Upper lobe of right lung (tissue), 1 donor: ENCODE data around the gene SLCO1C1. TPM values are rescaled to one million over a fixed set of nuclear protein-coding genes. Genes with fewer than 3 reads are reported as not detected.

ENCODE experiments used
- ATAC-seq: fragments of 200-7000 bp; cut with Tn5 transposase; one replicate; pipeline ENCODE4 v1.9.1; 2020; ENCODE audit warnings: mild to moderate bottlenecking, moderate library complexity
- DNase-seq: peaks from one replicate; pipeline ENCODE4 v3.0.0-alpha.2; 2020
- H3K27ac ChIP-seq: fragments of 200-600 bp; one replicate; pipeline ENCODE4 v1.8.0; 2022
- H3K27me3 ChIP-seq: fragments of 200-600 bp; one replicate; pipeline ENCODE4 v1.8.0; 2022; ENCODE audit warnings: mild to moderate bottlenecking
- H3K36me3 ChIP-seq: fragments of 200-600 bp; one replicate; pipeline ENCODE4 v1.8.0; 2022
- H3K4me1 ChIP-seq: fragments of 200-600 bp; one replicate; pipeline ENCODE4 v1.8.0; 2022
- H3K4me3 ChIP-seq: fragments of 200-600 bp; one replicate; pipeline ENCODE4 v1.8.0; 2022; ENCODE audit warnings: mild to moderate bottlenecking
- H3K9me3 ChIP-seq: fragments of 200-600 bp; one replicate; pipeline ENCODE4 v1.8.0; 2022
- CTCF ChIP-seq: fragments of 200-600 bp; IDR thresholded peaks from one replicate; pipeline ENCODE4 v1.8.0; 2022; ENCODE audit warnings: antibody characterized with exemption
- intact Hi-C: fragments of 100-400 bp; cut with DNase I; formaldehyde crosslinking; loops from one replicate; pipeline ENCODE4 v1.11.0; 2022
- total RNA-seq: library from RNA; stranded (reverse); fragmentation: NEBNext Ultra II Directional; extraction: Animal tissue kit (Norgen Biotek cat#: 25700); gene quantifications from one replicate; pipeline ENCODE4 v1.2.1, GENCODE V29; 2021
- donor health status: DM: no; HTN: yes; CAD: no; lungs with severe emphysema.

SLCO1C1 gene
- total RNA-seq, 1 donor from 2014 or later, result 0.96 TPM

GRCh38 chr12:20800160-20800559 is 105.0 kb downstream of the SLCO1C1 start:
- intact Hi-C loops, result no loop called here
- ATAC-seq, result no peak
- Histone ChIP-seq H3K27me3 (no peaks in the 10 kb centered on the region), H3K4me3 (no peak overlapping the region), H3K27ac (no peak overlapping the region), H3K4me1 (no peaks in the 10 kb centered on the region), H3K9me3 (no peaks in the 10 kb centered on the region), H3K36me3 (no peaks in the 10 kb centered on the region)
- no peak for DNase-seq
- TF ChIP-seq CTCF, result no peak

GRCh38 chr12:20801035-20801434 is 105.9 kb downstream of the SLCO1C1 start:
- no peak for TF ChIP-seq CTCF
- H3K27me3 ChIP-seq, result no peaks in the 10 kb centered on the region
- no peaks in the 10 kb centered on the region for H3K36me3 ChIP-seq
- intact Hi-C loops, result no loop called here
- H3K9me3 ChIP-seq, result no peaks in the 10 kb centered on the region
- ATAC-seq (no peak), DNase-seq (no peak)
- H3K27ac ChIP-seq, result no peak overlapping the region
- no peak overlapping the region for H3K4me3 ChIP-seq
- H3K4me1 ChIP-seq, result no peaks in the 10 kb centered on the region

Other genes with a start within 250 kb of the SLCO1C1 start
- gene SLCO1B3, start 115.4 kb downstream of the SLCO1C1 start, total RNA-seq, result not detected